GM18873 (cell line): ENCODE results near the gene KDM7A.

Experiments
- ATAC-seq: cut with Tn5 transposase; IDR thresholded peaks from one replicate; pipeline ENCODE4 v1.9.1; 2021; ENCODE audit warnings: mild to moderate bottlenecking, moderate library complexity, moderate number of reproducible peaks; ENCODE audit not compliant: unreplicated experiment, low FRiP score

The KDM7A gene

DNA sequence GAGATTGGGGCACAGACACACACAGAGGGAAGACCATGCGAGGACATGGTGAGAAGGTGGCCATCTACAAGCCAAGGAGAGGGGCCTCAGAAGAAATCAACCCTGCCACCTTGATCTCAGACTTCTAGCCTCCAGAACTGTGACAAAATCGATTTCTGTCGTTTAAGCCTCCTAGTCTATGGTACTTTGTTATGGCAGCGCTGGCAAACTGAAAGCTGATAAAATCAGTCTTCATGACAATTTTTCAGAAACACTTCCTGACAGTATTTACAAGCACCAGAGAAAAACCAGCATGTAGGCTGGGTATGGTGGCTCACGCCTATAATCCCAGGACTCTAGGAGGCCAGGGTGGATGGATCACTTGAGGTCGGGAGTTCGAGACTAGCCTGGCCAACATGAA, 118.3 kb downstream of the KDM7A start:
- no peak for ATAC-seq

DNA sequence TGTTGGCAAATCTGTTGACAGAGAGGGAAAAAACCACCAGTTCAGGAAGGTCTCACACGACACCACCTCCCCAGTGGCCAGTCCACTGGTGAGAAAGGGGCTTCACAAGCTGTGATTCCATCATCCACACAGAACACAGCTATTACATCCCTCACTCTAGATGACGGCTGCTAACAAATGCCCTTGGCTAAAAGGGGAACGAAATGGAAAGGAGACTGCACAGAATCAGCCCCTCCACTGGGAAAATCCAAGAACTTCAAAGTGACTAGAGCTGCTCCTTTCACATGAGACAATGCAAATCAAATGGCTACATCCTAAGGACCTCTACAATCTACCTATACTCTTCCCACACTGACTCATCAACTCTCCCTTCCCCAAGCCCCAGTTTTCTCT, 119.6 kb downstream of the KDM7A start:
- no peak for ATAC-seq

DNA sequence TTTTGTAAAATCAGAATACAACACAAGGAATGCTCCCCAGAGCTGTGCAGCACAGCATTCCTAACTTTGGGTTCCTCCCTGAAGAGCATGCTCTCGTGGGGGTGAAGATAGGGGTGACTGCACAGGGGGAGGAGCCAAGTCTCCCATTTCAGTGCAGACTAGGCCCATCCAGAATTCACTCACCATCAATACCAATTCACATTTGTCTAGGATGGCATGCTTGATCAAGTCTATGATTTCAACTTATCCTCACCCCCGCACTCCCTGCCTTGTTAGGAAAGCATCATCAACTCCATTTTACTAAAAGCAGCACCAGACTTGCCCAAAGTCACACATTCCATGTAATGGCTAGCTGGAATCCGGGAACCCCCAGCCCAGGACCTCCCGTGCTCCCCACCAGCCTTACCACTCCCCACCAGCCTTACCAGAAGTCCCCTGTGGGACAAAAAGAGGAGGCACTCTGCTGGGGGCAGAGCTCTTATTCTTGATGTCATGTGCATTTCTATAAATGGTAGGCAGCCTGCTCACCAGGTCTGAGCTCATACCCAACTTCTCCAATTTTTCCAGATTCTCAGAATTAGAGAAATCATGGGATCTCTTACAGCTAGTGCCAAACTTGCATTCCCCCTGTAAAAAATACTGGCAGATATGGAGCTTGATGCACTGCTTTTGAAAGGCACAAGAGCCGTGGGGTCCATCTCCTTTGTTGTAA, 120.2 kb downstream of the KDM7A start:
- ATAC-seq: no peak

DNA sequence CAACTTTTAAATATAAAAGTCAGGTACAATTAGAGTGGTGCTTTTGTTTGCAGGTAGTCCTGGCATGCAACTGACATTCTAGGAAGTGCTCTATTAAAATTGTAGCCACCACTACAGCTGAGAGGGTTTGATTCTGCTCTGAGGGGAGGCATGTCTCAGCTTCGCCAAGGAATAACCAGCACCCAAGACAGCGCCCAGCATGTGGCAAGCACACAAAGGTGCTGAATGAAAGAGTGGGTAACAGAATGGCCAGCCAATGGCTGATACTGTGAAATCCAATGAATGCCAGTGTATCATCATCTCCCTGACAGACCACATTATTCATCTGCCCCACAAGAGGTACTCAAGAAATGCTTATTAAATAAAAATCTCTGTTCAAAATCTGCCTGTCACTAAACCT, 121.0 kb downstream of the KDM7A start:
- no peak for ATAC-seq

DNA sequence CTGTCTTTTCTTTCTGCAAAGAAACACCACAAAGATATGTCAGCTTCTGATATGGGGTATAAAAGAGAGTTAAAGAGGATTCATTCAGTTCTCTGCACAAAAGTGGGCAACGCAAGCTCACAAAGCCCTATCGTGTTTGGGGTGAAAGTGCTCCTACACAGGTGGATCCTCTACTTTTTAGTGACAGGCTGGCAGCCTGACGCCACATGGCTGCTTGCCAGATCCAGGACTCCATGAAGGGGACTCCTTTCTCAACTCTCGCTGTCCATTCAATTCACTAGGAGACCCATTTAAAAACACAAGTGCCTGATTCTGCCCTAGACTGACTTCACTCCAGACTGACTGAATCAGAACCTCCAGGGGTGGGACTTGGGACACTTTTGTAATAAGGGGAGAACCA, 122.0 kb downstream of the KDM7A start:
- no peak for ATAC-seq

DNA sequence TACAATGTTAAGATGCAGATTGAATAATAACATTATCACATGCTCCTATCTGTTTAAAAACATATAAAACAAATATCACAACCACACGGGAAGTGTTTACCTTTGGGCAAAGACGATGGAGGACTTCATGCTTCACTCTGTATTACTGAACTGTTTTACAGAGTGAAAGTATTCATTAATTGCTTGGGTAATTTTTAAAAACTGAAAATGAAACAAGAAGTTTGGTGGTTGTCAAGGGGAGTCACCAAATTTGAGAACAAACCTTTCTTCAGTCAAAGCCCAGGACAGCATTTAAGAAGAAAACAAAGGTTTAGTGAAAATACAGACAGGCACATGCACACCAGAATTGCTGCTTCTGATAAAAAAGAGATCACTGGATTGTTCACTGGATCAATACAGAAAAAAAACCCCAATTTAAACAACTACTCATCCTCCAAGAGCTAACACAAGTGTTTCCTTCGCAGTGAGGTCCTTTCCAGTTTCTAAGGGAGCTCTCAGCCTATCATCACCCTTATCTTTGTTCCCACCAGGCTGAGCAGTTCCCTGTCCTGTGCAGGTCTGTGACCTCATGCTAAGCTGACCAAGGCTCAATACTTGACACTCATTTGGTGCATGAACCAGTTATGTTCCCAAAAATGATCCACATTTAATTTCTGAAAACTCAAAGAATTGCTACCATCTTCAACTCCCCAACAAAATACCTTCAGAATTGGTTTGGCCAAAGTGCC, 122.8 kb downstream of the KDM7A start:
- ATAC-seq: peak; percentile 85

DNA sequence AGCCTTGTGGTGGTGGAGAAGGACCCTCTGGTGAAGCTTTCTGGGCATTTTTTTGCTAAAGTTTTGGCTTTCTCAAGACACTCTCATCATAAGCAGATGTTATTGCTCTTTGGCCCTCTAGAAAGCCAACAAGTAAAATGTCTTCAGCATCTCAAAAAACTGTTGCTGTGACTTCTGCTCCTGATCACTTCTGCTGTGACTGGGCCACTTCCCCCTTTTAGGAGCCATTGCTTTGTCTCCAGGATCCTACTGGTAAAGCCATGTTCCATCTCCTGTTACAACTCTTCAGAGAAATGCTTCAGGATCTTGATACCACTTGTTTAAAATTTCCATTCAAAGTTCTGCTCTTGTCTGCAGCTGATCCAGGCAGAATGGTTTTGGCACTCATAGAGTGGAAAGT, 125.0 kb downstream of the KDM7A start:
- ATAC-seq: no peak

DNA sequence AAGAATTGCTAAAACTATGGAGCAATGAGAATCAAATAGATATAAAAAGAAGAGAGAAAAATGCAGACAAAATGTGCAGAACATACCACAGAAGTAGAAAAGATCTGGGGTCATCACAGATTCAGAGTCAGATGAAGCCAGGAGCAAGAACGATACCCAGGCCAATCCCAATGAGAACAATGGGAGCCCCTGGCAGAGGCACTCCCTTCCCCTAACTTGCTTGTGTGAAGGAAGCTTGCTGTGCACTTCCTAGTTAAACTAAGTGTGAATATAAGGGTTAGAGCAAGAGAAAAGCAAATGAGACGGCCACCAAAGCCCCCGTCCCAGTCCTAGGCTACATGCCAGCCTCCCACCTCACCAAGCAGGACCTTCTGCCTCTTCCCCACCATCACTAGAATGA, 126.7 kb downstream of the KDM7A start:
- ATAC-seq: no peak

DNA sequence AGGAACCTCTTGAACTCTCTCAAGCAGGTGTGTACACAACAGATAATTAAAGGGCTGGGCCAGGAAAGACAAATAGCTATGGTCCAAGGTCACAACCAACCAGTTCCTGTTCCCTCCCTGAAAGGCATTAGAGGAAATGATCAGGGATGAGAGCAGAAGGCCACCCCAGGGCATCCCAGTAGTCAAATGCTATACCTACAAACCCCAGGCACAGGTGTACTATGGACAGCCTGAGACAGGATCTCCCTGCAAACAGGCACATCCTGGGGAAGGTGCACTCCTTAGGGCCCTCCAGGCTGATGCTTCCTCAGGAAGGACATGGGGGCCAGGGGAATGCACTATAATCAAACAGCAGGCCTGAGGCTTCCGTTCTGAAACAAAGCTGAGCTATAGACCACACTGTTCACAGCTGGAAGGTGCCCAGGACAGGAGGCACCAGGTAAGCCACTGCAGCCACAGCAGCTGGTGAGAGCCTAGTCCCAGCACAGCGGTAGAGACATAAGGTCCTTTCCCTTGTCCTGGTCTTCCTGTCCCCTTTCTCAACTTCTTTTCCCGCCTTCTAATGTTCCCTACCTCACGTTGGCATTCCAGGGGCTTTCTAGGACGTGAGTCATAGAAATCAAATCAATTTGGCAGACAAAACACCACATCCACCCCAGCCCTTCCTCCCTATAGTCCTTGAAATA, 127.3 kb downstream of the KDM7A start:
- no peak for ATAC-seq

DNA sequence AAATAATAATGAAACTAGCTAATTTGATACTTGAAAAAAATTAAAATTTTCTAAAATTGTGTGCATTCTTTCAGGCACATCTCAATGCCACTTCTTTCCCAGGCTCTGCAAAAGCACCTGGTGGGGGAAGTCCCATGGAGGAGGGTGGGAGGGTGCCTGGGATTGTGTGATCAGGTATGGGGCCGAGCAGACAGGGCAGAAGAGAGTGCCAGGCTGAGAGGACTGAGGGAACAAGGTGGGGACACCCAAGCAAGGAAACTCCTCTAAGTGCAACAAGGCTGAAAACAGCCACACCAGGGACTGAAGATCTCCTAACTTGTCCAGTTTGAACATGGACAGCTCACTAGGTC, 127.8 kb downstream of the KDM7A start:
- ATAC-seq: no peak

DNA sequence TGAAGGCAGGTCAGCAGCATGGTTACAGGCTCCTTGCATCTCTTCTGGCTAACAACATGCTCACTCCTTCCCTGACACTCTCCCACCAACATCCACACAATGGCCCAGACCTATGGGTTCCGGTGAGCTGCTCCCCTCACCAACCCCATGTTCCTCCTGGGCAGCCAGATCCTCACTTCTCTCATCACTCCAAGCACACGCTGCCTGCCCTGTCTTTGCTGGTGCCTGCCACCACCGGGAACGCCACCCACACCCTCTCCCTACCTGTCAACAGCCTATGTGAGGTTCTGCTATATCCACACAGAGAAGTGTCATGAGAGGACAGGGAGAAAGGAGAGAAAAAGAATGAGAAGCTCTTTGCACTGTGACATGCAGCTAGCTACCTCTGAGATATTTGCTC, 128.6 kb downstream of the KDM7A start:
- ATAC-seq: no peak

DNA sequence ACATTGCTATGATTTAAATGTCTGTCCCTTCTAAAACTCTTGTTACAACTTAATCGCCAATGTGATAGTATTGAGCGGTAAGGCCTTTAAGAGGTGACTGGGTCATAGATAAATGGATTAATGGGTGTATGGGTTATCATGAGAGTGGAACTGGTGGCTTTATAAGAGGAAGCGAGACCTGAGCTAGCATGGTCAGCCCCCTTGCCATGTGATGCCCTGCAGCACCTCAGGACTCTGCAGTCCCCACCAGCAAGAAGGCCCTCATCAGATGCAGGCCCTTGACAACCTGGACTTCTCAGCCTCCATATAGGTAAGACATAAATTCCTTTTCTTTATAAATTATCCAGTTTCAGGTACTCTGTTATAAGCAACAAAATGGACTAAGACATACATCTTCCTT, 129.6 kb downstream of the KDM7A start:
- no peak for ATAC-seq

DNA sequence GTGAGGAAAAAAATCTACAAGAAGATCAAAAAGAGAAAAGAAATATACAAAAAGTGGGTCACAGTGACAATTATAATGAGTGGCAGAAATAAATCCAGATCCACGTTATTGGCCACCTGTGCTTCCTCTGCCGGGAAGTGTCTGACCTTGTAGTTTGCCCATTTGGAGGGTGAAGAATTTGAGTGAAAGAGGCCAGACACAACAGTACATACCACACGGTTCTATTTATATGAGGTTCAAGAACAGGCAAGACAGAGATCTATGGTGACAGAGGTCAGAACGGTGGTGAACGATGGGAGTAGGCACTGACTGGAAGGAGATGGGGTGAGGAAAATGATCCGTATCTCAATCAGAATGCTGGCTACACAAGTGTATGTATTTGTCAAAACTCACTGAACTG, 131.1 kb downstream of the KDM7A start:
- no peak for ATAC-seq

DNA sequence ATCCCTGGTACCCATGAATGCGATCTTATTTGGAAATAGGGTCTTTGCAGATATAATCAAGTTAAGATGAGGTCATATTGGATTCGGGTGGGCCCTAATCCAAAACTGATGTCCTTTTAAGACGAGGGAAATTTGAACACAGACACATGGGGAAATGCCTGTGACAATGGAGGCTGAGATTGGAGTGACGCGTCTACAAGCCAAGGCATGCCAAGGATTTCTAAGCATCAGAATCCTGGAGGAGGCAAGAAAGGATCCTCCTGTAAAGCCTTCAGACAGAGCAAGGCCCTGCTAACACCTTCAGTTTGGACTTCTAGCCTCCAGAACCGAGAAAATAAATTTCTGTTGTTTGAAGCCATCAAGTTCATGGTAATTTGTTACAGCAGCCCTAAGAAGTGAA, 132.5 kb downstream of the KDM7A start:
- no peak for ATAC-seq

DNA sequence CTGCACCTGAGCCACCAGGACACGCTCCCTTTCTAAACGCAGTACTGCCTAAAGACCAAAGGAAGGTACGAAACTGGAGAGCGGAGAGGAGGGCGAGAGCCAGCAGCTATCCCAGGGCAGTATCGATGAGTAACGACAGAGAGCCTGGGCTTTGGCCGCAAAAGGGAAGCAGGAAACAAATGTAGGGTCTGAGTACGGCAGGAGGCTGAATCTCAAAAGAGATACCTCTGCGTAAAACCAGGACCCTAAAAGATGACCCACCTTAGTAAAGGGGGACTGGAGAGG, 134.5 kb downstream of the KDM7A start:
- ATAC-seq: no peak

DNA sequence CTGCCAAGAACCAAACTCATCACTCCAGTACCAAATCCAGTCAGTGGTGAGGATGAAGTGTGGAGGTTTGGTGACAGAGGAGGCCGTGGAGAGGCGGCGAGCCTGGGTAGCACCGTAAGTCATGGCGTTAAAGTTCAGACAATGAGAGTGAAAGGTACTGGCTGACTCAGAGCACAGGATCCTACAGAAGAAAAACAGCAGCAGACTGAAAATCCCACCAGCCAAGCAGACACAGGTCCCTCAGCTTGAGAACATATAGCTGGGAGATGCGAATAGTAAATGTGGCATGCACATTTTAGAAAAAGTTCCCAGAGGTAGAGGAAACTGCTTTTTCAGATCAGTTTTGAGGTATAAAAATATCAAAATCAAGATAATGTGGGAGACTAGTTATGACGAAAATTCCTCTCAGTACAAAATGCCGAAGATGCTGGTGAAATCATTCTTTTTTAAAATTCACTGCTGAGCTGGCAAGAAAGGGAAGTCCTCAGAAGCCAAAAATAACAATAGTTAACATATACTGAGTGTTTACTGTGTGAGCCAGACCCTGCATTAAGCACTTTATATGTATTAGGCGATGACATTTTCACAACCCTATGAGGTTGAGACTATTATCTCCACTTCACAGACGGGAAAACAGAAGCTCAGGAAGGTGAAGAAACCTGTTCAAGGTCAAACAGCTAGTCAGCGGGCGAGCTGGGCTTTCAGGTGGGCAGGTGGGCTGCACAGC, 135.0 kb downstream of the KDM7A start:
- ATAC-seq: no peak

DNA sequence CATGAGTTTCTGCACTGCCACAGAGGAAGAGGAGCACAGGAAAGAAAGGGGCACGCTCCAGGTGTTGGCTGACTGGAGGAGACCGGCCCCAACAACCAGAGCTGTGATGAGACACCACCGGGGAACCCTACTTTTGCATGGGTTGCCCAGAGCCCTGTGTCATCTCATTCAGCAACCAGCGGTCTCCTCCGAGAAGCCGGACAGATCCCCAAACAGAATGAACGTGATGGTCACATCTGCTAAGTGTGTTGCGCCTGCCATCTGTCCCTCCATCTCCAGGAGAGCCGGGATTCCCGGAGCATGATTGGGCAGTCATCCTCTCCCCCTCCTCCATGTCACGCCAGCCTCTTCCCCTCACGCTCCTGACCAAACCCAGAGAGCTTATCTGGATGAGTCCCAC, 136.9 kb downstream of the KDM7A start:
- ATAC-seq: no peak

DNA sequence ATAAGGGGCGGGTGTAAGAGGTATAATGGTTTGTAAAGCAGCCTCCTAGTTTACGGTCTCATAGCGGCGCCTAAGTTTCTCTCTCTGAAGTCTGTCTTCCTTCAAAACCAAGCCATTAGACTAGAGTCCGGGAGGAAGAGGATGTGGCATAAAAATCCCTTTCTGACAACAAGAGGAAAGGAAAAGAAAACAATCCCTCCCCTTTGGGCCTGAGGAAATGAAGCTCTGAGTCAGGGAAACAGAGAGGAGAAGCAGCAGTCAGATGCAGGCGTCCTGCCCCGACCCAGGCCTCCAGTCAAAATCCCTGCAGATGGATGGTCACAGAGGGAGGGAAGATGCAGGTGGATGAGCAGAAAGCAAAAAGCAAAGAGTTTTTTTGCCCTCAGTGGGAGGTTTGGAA, 137.7 kb downstream of the KDM7A start:
- ATAC-seq: no peak

DNA sequence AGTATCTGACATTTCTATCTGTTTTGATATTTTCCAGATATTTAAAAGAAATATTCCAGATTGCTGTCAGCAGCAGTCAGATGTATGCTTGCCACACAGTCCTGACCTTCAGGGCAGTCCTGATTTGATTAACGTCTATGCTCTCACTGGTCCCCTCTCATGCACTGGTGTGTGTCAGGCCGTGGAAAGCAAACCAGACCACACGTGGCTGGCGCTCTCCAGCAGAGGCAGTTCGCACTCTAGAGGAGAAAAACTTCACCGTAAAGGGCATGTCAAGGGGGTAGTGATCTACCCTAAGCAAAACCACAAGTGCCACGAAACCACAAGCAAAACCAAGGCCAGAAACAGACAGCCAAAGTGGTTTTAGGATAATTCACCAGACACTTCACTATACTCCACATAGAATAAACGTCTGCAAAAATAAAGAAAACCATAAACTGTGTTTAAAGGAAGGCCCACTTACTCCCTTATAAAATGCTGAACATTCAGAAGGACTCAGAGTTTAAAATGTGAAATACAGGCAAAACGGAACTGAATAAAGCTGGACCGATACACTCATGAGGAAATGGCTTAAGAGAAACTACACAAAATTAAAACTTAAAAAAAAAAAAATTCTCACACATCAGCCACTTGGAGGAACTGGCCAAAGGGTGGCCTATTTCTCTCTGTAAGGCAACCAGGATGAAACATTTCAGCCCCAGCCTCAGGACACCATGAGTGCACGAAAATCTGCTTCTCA, 140.4 kb downstream of the KDM7A start:
- no peak for ATAC-seq

DNA sequence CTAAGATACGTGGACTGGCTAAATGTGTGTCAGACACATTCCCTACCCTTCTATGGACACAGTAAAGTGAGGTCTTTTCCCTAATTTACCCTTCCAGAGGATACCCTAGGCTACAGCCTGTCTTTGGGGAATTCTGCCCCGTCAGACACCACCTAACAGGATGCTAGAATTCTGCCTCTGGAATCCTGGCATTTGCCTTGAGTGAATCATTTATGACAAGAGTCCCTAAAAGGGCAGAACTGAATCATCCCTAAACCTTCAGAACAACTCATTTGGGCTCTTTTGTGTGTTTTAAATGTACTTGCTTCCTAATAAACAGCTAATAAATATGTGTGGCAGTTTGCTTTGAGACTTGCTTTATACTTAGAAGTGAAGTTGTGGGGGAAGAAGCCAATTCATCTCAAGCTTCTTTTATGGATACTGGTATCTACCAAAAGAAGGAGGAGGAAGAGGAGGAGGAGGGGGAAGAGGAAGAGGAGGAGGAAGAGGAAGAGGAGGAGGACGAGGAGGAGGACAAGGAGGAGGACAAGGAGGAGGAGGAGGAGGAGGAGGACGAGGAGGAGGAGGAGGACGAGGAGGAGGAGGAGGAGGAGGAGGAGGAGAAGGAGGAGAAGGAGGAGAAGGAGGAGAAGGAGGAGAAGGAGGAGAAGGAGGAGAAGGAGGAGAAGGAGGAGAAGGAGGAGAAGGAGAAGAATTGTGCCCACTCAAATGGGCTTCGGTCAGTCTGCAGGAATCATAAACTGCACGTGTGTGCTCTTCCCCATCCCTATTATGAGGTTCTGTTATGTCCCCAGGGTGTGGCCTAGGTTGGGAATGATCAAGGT, 141.2 kb downstream of the KDM7A start:
- no peak for ATAC-seq
